ENCODE data around the gene CACNA2D4.
A peak's percentile ranks its signal among the peaks of the same experiment; 100 is the strongest.
"Not testable (repeated sequence)": the region's sequence is repeated elsewhere in the genome, so short reads cannot be mapped to it uniquely, and the experiment has no call there.

The CACNA2D4 gene

DNA sequence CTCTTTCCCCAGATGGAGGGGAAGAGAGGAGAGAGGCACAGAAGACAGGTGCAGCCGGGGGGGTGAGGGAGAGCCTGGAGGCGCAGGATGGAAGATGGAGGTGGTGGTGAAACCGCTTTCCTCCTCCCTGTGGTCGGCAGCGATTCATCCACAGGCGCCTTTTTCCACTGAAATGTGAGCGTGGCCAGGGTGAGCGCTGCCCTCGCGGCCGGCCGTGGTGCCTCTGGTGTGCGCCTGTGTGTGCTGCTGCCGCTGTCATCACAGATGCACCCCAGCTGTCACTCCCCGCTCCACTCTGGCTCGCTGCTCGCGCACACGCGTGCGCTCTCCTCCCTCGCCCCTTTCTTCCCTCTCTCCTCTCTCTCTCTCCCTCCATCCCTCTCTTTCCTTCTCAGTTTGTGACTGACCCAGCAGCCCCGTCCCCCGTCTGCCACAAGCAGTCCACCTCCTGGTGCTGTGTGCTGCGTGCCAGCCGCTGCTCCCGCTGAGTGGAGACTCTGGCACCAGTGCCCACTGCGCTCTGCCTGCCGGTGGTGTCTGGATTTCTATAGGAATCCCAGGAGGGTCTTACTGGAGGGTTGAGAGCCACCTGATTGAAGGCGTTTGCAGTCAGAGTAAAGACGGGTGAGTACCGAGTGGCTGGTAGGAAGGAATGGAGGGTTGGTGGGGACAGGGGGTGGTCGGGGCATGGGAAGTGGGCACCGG is 98.1 kb downstream of the CACNA2D4 start, which contains the start of gene LRTM2:
TSS of gene LRTM2 (plus strand) at position 375 of the 705 bp plus-strand sequence. CDS start 7,584 bp downstream, outside the sequence.
- Histone ChIP-seq H3K27me3 (peaks cover 12% of the 10 kb centered on the region), H3K4me1 (peaks cover 3% of the 10 kb centered on the region; the same call in 1 of the 2 replicates), H3K36me3 (no peaks in the 10 kb centered on the region), H3K4me3 (ENCODE audit: low read depth, low read length) (peak within 1 kb of the TSS; percentile 6; the same call in 1 of the 2 replicates), H3K9me3 (no peaks in the 10 kb centered on the region)
- TF ChIP-seq, protein P1, sequence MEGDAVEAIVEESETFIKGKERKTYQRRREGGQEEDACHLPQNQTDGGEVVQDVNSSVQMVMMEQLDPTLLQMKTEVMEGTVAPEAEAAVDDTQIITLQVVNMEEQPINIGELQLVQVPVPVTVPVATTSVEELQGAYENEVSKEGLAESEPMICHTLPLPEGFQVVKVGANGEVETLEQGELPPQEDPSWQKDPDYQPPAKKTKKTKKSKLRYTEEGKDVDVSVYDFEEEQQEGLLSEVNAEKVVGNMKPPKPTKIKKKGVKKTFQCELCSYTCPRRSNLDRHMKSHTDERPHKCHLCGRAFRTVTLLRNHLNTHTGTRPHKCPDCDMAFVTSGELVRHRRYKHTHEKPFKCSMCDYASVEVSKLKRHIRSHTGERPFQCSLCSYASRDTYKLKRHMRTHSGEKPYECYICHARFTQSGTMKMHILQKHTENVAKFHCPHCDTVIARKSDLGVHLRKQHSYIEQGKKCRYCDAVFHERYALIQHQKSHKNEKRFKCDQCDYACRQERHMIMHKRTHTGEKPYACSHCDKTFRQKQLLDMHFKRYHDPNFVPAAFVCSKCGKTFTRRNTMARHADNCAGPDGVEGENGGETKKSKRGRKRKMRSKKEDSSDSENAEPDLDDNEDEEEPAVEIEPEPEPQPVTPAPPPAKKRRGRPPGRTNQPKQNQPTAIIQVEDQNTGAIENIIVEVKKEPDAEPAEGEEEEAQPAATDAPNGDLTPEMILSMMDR (IDR thresholded peaks at IDR 0.05; ENCODE audit: low read depth, low read length) = no peak
- DNase-seq = no peak

DNA sequence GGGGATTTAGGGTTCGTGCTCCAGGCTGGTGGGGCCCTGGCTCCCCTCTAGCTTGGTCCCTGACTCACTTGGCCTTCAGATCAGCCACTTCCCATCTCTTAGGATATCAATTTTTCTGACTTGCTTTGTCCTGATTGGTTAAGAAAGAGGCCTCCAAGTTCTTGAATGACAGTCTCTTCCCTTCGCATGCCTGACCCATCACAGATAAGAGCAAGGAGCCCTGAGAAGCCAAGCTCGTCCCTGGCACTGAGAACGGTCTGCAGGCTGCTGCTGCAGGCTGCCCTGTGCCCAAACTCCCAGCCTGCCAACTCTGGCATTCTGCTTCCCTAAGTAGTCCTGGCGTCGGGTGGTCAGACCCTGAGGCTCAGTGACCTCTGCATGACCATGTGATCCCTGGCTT is 98.9 kb downstream of the CACNA2D4 start:
- Histone ChIP-seq H3K9me3 (no peaks in the 10 kb centered on the region), H3K4me3 (ENCODE audit: low read depth, low read length) (no peak overlapping the region), H3K27me3 (peaks cover 12% of the 10 kb centered on the region), H3K36me3 (no peaks in the 10 kb centered on the region), H3K4me1 (peaks cover 3% of the 10 kb centered on the region; the same call in 1 of the 2 replicates)
- TF ChIP-seq, protein P1 (IDR thresholded peaks at IDR 0.05; ENCODE audit: low read depth, low read length) = no peak
- DNase-seq = no peak

DNA sequence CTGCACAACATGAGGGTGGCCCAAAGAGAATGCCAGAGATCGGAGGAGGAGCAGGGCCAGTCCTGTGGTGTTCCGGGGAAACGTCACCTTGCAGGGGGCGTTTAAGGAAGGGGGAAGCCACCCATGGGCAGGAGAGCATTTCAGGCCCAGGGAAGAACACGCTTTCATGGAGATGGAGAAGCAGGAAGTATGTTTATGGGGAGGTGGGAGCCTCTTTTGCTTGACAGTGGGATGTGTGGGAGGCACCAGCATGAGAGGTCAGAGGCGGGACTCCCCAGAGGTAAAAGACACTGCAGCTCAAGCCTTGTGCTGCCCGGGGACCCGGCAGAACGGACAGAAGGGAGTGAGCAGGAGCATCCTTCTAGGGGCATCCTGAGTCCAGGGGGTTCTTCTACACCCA is 99.4 kb downstream of the CACNA2D4 start:
- TF ChIP-seq, protein P1 (IDR thresholded peaks at IDR 0.05; ENCODE audit: low read depth, low read length) = no peak
- Histone ChIP-seq H3K9me3 (no peaks in the 10 kb centered on the region), H3K4me3 (ENCODE audit: low read depth, low read length) (no peak overlapping the region), H3K4me1 (peaks cover 3% of the 10 kb centered on the region; the same call in 1 of the 2 replicates), H3K36me3 (no peaks in the 10 kb centered on the region), H3K27me3 (peaks cover 12% of the 10 kb centered on the region)
- no peak for DNase-seq

DNA sequence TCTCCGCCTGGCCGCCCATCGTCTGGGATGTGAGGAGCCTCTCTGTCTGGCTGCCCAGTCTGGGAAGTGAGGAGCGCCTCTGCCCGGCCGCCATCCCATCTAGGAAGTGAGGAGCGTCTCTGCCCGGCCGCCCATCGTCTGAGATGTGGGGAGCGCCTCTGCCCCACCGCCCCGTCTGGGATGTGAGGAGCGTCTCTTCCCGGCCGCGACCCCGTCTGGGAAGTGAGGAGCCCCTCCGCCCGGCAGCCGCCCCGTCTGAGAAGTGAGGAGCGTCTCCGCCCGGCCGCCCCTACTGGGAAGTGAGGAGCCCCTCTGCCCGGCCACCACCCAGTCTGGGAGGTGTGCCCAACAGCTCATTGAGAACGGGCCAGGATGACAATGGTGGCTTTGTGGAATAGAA is 100.5 kb downstream of the CACNA2D4 start:
- H3K9me3 ChIP-seq; H3K4me3 ChIP-seq (ENCODE audit: low read depth, low read length); H3K4me1 ChIP-seq; DNase-seq; H3K36me3 ChIP-seq: not testable (repeated sequence)
- peaks cover 12% of the 10 kb centered on the region for H3K27me3 ChIP-seq

DNA sequence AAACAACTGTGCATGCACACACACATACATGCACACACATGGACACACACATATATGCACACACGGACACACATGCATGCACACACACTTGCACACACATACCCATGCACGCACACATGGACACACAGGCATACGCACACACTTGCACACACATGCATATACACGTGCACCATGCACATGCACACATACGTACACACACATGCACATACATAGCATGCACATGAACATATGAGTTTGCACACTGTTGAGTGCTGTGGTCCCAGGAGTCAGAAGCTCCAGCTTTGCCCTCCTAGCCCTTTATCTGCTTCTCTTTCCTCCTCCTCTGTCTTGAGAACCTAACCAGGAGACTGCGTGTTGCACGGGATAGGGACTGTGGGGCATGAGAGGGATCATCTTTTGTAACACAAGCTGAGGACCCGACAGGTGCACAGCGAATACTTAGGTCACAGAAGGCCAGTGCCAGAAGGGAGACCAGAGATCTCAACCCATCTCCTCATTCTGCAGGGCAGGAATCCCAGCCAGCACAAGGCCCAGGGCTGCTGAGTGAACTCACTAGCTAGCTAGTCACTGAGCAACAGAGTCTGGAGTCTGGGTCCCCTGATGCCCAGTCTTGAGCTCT is 101.6 kb downstream of the CACNA2D4 start:
- Histone ChIP-seq H3K9me3 (no peaks in the 10 kb centered on the region), H3K36me3 (no peaks in the 10 kb centered on the region), H3K27me3 (peaks cover 12% of the 10 kb centered on the region), H3K4me3 (ENCODE audit: low read depth, low read length) (no peak overlapping the region), H3K4me1 (peaks cover 3% of the 10 kb centered on the region; the same call in 1 of the 2 replicates)
- DNase-seq = no peak
- TF ChIP-seq, protein P1 (IDR thresholded peaks at IDR 0.05; ENCODE audit: low read depth, low read length) = no peak

DNA sequence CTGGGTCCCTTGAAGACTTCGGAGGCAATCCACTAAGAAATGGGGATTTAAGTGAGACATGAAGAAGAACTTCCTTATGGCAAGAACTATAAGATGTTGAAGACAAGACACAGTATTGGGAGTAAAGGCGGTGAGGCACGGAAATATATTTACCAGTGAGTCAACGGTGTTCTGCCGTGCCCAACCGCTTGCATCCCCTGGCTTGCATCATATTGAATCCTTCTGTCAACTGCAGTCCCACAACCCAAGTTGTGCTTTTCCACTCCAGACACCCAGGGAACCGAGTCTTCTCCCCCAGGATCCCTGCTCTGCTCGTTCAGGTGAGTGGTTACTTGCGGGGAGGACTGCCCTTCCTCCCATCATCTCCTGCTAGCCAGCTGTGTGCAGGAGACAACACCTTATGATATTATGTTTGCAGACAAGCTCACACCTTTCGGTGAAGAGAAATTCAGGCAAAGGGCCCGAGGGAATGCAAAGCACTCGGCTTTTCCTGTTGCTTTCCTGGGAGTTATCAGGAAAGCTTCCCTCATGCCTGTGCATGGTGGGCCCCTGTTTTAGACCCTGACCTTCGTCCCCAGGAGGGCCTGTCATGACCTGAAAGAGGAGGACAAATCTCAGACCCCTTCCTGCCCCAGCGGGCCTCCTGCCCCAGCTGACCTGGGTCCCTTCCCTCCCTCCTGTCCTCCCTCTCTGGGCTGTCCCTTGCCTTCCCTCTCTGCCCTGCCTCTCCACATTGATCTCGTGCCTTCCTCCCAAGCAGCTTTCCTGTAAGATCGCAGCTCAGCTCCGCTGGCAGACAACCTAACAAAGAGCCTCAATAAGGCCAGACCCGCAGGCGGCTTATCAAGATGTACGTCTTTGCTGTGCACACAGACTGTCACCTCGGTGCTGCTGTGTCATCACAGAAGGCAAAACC is 102.4 kb downstream of the CACNA2D4 start:
- Histone ChIP-seq H3K4me3 (ENCODE audit: low read depth, low read length) (no peak overlapping the region), H3K4me1 (peaks cover 3% of the 10 kb centered on the region; the same call in 1 of the 2 replicates), H3K36me3 (no peaks in the 10 kb centered on the region), H3K9me3 (no peaks in the 10 kb centered on the region), H3K27me3 (peaks cover 12% of the 10 kb centered on the region)
- DNase-seq = no peak
- TF ChIP-seq, protein P1 (IDR thresholded peaks at IDR 0.05; ENCODE audit: low read depth, low read length) = no peak

Data from BE2C (cell line).